ENCODE measurements around the gene TNRC6C.

The TNRC6C gene

GRCh38 chr17:78000341-78000740 is 41.8 kb downstream of the TNRC6C start:
- no peak for TF ChIP-seq CTCF (IDR thresholded peaks at IDR 0.05; ENCODE audit: low read depth, low read length)
- H3K4me3 ChIP-seq (ENCODE audit: low read depth, low read length), result no peak overlapping the region
- in situ Hi-C loops (cut with HindIII; ENCODE audit: low sequenced_read_pairs), result no loop called here
- peak; percentile 59 for DNase-seq (ENCODE audit: low read depth, low spot score)

GRCh38 chr17:78001182-78001581 is 42.7 kb downstream of the TNRC6C start:
- in situ Hi-C loops (cut with HindIII; ENCODE audit: low sequenced_read_pairs), result no loop called here
- TF ChIP-seq CTCF (IDR thresholded peaks at IDR 0.05; ENCODE audit: low read depth, low read length), result no peak
- H3K4me3 ChIP-seq (ENCODE audit: low read depth, low read length), result no peak overlapping the region
- no peak for DNase-seq (ENCODE audit: low read depth, low spot score)

GRCh38 chr17:78001612-78002011 is 43.1 kb downstream of the TNRC6C start:
- in situ Hi-C loops (cut with HindIII; ENCODE audit: low sequenced_read_pairs), result no loop called here
- TF ChIP-seq CTCF (IDR thresholded peaks at IDR 0.05; ENCODE audit: low read depth, low read length), result no peak
- no peak overlapping the region for H3K4me3 ChIP-seq (ENCODE audit: low read depth, low read length)
- DNase-seq (ENCODE audit: low read depth, low spot score), result no peak

- in situ Hi-C loops (cut with HindIII; ENCODE audit: low sequenced_read_pairs), result no loop called here
- TF ChIP-seq CTCF (IDR thresholded peaks at IDR 0.05; ENCODE audit: low read depth, low read length), result no peak
- H3K4me3 ChIP-seq (ENCODE audit: low read depth, low read length), result no peak overlapping the region
- DNase-seq (ENCODE audit: low read depth, low spot score), result no peak
These were observed 43.7 kb downstream of the TNRC6C start for GRCh38 chr17:78002166-78002565.

GRCh38 chr17:78005452-78006171 is 47.1 kb downstream of the TNRC6C start:
- in situ Hi-C loops (cut with HindIII; ENCODE audit: low sequenced_read_pairs), result no loop called here
- DNase-seq (ENCODE audit: low read depth, low spot score), result no peak
- TF ChIP-seq CTCF (IDR thresholded peaks at IDR 0.05; ENCODE audit: low read depth, low read length), result no peak
- no peak overlapping the region for H3K4me3 ChIP-seq (ENCODE audit: low read depth, low read length)

GRCh38 chr17:78006338-78006737 is 47.8 kb downstream of the TNRC6C start:
- no peak overlapping the region for H3K4me3 ChIP-seq (ENCODE audit: low read depth, low read length)
- in situ Hi-C loops (cut with HindIII; ENCODE audit: low sequenced_read_pairs), result no loop called here
- no peak for TF ChIP-seq CTCF (IDR thresholded peaks at IDR 0.05; ENCODE audit: low read depth, low read length)
- DNase-seq (ENCODE audit: low read depth, low spot score), result no peak
